ENCODE data around the gene TOR1AIP1.
"Not testable (repeated sequence)": the region's sequence is repeated elsewhere in the genome, so short reads cannot be mapped to it uniquely, and the experiment has no call there.

TOR1AIP1 gene

GRCh38 chr1:179882253-179883039, at the start of gene TOR1AIP1:
TOR1AIP1 (plus strand) TSS chr1:179882285; CDS start chr1:179882503, 218 bp downstream.
- Histone ChIP-seq H3K4me1 (ENCODE audit: insufficient read depth, low read length) (peaks cover 26% of the 10 kb centered on the region), H3K4me3 (ENCODE audit: low read length) (peak within 1 kb of the TSS; percentile 68), H3K36me3 (ENCODE audit: insufficient read depth, low read length) (peaks cover 11% of the 10 kb centered on the region), H3K27me3 (ENCODE audit: insufficient read depth, low read length) (no peaks in the 10 kb centered on the region), H2AFZ (ENCODE audit: low read depth, low read length) (peak within 1 kb of the TSS; percentile 79), H3K9me3 (ENCODE audit: low read length) (no peaks in the 10 kb centered on the region)

- H2AFZ ChIP-seq (ENCODE audit: low read depth, low read length); H3K4me3 ChIP-seq (ENCODE audit: low read length); H3K27me3 ChIP-seq (ENCODE audit: insufficient read depth, low read length); H3K4me1 ChIP-seq (ENCODE audit: insufficient read depth, low read length); H3K36me3 ChIP-seq (ENCODE audit: insufficient read depth, low read length); H3K9me3 ChIP-seq (ENCODE audit: low read length): not testable (repeated sequence)
These were observed 45.2 kb upstream of the TOR1AIP1 start for GRCh38 chr1:179836686-179837445.

- H2AFZ ChIP-seq (ENCODE audit: low read depth, low read length): no peak overlapping the region
- no peaks in the 10 kb centered on the region for H3K9me3 ChIP-seq (ENCODE audit: low read length)
- peaks cover 10% of the 10 kb centered on the region for H3K36me3 ChIP-seq (ENCODE audit: insufficient read depth, low read length)
- no peak overlapping the region for H3K4me3 ChIP-seq (ENCODE audit: low read length)
- H3K27me3 ChIP-seq (ENCODE audit: insufficient read depth, low read length): no peaks in the 10 kb centered on the region
- H3K4me1 ChIP-seq (ENCODE audit: insufficient read depth, low read length): no peaks in the 10 kb centered on the region
These were observed 42.0 kb upstream of the TOR1AIP1 start for GRCh38 chr1:179840107-179840506.

- H3K27me3 ChIP-seq (ENCODE audit: insufficient read depth, low read length): no peaks in the 10 kb centered on the region
- peaks cover 60% of the 10 kb centered on the region for H3K36me3 ChIP-seq (ENCODE audit: insufficient read depth, low read length)
- H3K4me1 ChIP-seq (ENCODE audit: insufficient read depth, low read length): no peaks in the 10 kb centered on the region
- no peak overlapping the region for H2AFZ ChIP-seq (ENCODE audit: low read depth, low read length)
- no peak overlapping the region for H3K4me3 ChIP-seq (ENCODE audit: low read length)
- H3K9me3 ChIP-seq (ENCODE audit: low read length): no peaks in the 10 kb centered on the region
These were observed 33.9 kb upstream of the TOR1AIP1 start for GRCh38 chr1:179848233-179848632.

GRCh38 chr1:179853102-179853501, 29.0 kb upstream of the TOR1AIP1 start:
- Histone ChIP-seq H3K27me3 (ENCODE audit: insufficient read depth, low read length) (no peaks in the 10 kb centered on the region), H3K9me3 (ENCODE audit: low read length) (no peaks in the 10 kb centered on the region), H3K4me1 (ENCODE audit: insufficient read depth, low read length) (peaks cover 3% of the 10 kb centered on the region), H2AFZ (ENCODE audit: low read depth, low read length) (no peak overlapping the region), H3K4me3 (ENCODE audit: low read length) (no peak overlapping the region), H3K36me3 (ENCODE audit: insufficient read depth, low read length) (peaks cover 42% of the 10 kb centered on the region)

GRCh38 chr1:179855831-179856230, 26.3 kb upstream of the TOR1AIP1 start:
- Histone ChIP-seq H3K36me3 (ENCODE audit: insufficient read depth, low read length) (peaks cover 22% of the 10 kb centered on the region), H3K4me1 (ENCODE audit: insufficient read depth, low read length) (peaks cover 25% of the 10 kb centered on the region)
- not testable (repeated sequence) for H3K4me3 ChIP-seq (ENCODE audit: low read length); H3K9me3 ChIP-seq (ENCODE audit: low read length); H2AFZ ChIP-seq (ENCODE audit: low read depth, low read length); H3K27me3 ChIP-seq (ENCODE audit: insufficient read depth, low read length)

GRCh38 chr1:179856296-179856695, 25.8 kb upstream of the TOR1AIP1 start:
- Histone ChIP-seq H3K4me3 (ENCODE audit: low read length) (no peak overlapping the region), H3K36me3 (ENCODE audit: insufficient read depth, low read length) (peaks cover 18% of the 10 kb centered on the region)

GRCh38 chr1:179857009-179857408, 25.1 kb upstream of the TOR1AIP1 start:
- H3K36me3 ChIP-seq (ENCODE audit: insufficient read depth, low read length): peaks cover 14% of the 10 kb centered on the region
- no peaks in the 10 kb centered on the region for H3K9me3 ChIP-seq (ENCODE audit: low read length)
- H3K4me1 ChIP-seq (ENCODE audit: insufficient read depth, low read length): peaks cover 27% of the 10 kb centered on the region
- H3K27me3 ChIP-seq (ENCODE audit: insufficient read depth, low read length): no peaks in the 10 kb centered on the region
- H3K4me3 ChIP-seq (ENCODE audit: low read length): no peak overlapping the region
- no peak overlapping the region for H2AFZ ChIP-seq (ENCODE audit: low read depth, low read length)

More at GRCh38 chr1:179856296-179856695, 25.8 kb upstream of the TOR1AIP1 start:
- Histone ChIP-seq H2AFZ (ENCODE audit: low read depth, low read length) (no peak overlapping the region), H3K27me3 (ENCODE audit: insufficient read depth, low read length) (no peaks in the 10 kb centered on the region), H3K4me1 (ENCODE audit: insufficient read depth, low read length) (peaks cover 27% of the 10 kb centered on the region), H3K9me3 (ENCODE audit: low read length) (no peaks in the 10 kb centered on the region)

- Histone ChIP-seq H3K4me3 (ENCODE audit: low read length) (no peak overlapping the region), H3K27me3 (ENCODE audit: insufficient read depth, low read length) (no peaks in the 10 kb centered on the region), H3K36me3 (ENCODE audit: insufficient read depth, low read length) (peaks cover 33% of the 10 kb centered on the region), H2AFZ (ENCODE audit: low read depth, low read length) (no peak overlapping the region), H3K9me3 (ENCODE audit: low read length) (no peaks in the 10 kb centered on the region), H3K4me1 (ENCODE audit: insufficient read depth, low read length) (peaks cover 27% of the 10 kb centered on the region)
These were observed 21.4 kb upstream of the TOR1AIP1 start for GRCh38 chr1:179860652-179861051.

- Histone ChIP-seq H3K36me3 (ENCODE audit: insufficient read depth, low read length) (peaks cover 35% of the 10 kb centered on the region), H3K4me3 (ENCODE audit: low read length) (no peak overlapping the region), H3K4me1 (ENCODE audit: insufficient read depth, low read length) (peaks cover 6% of the 10 kb centered on the region), H3K27me3 (ENCODE audit: insufficient read depth, low read length) (no peaks in the 10 kb centered on the region), H3K9me3 (ENCODE audit: low read length) (no peaks in the 10 kb centered on the region), H2AFZ (ENCODE audit: low read depth, low read length) (no peak overlapping the region)
These were observed 16.7 kb upstream of the TOR1AIP1 start for GRCh38 chr1:179865377-179865776.

- Histone ChIP-seq H2AFZ (ENCODE audit: low read depth, low read length) (no peak overlapping the region), H3K4me3 (ENCODE audit: low read length) (no peak overlapping the region), H3K27me3 (ENCODE audit: insufficient read depth, low read length) (no peaks in the 10 kb centered on the region), H3K9me3 (ENCODE audit: low read length) (no peaks in the 10 kb centered on the region), H3K4me1 (ENCODE audit: insufficient read depth, low read length) (no peaks in the 10 kb centered on the region), H3K36me3 (ENCODE audit: insufficient read depth, low read length) (peaks cover 38% of the 10 kb centered on the region)
These were observed 15.5 kb upstream of the TOR1AIP1 start for GRCh38 chr1:179866616-179867015.

- H3K36me3 ChIP-seq (ENCODE audit: insufficient read depth, low read length): peaks cover 38% of the 10 kb centered on the region
- H3K27me3 ChIP-seq (ENCODE audit: insufficient read depth, low read length): no peaks in the 10 kb centered on the region
- no peaks in the 10 kb centered on the region for H3K9me3 ChIP-seq (ENCODE audit: low read length)
- no peak overlapping the region for H3K4me3 ChIP-seq (ENCODE audit: low read length)
- H3K4me1 ChIP-seq (ENCODE audit: insufficient read depth, low read length): no peaks in the 10 kb centered on the region
- no peak overlapping the region for H2AFZ ChIP-seq (ENCODE audit: low read depth, low read length)
These were observed 14.4 kb upstream of the TOR1AIP1 start for GRCh38 chr1:179867493-179868330.

- no peaks in the 10 kb centered on the region for H3K27me3 ChIP-seq (ENCODE audit: insufficient read depth, low read length)
- H2AFZ ChIP-seq (ENCODE audit: low read depth, low read length): no peak overlapping the region
- no peaks in the 10 kb centered on the region for H3K9me3 ChIP-seq (ENCODE audit: low read length)
- H3K4me1 ChIP-seq (ENCODE audit: insufficient read depth, low read length): peaks cover 3% of the 10 kb centered on the region
- no peak overlapping the region for H3K4me3 ChIP-seq (ENCODE audit: low read length)
- H3K36me3 ChIP-seq (ENCODE audit: insufficient read depth, low read length): peaks cover 28% of the 10 kb centered on the region
These were observed 11.2 kb upstream of the TOR1AIP1 start for GRCh38 chr1:179870870-179871269.

All from neuron (in vitro differentiated cells).